ENCODE results near the gene HCK.

Gene HCK

GRCh38 chr20:32110727-32111126 is 58.7 kb downstream of the HCK start:
- no peak for TF ChIP-seq CTCF (IDR thresholded peaks at IDR 0.05; ENCODE audit: control insufficient read depth, extremely low read depth, insufficient read depth)
- peak overlapping the region; percentile 99 for H3K4me3 ChIP-seq (ENCODE audit: low read depth, low read length)
- no peak for DNase-seq (ENCODE audit: low read depth)

GRCh38 chr20:32111156-32111686 is 59.2 kb downstream of the HCK start:
- DNase-seq (ENCODE audit: low read depth), result no peak
- no peak for TF ChIP-seq CTCF (IDR thresholded peaks at IDR 0.05; ENCODE audit: control insufficient read depth, extremely low read depth, insufficient read depth)
- no peak overlapping the region for H3K4me3 ChIP-seq (ENCODE audit: low read depth, low read length)

- TF ChIP-seq CTCF (IDR thresholded peaks at IDR 0.05; ENCODE audit: control insufficient read depth, extremely low read depth, insufficient read depth), result no peak
- DNase-seq (ENCODE audit: low read depth), result no peak
- no peak overlapping the region for H3K4me3 ChIP-seq (ENCODE audit: low read depth, low read length)
Observed at GRCh38 chr20:32111753-32112152, 59.7 kb downstream of the HCK start.

- TF ChIP-seq CTCF (IDR thresholded peaks at IDR 0.05; ENCODE audit: control insufficient read depth, extremely low read depth, insufficient read depth), result no peak
- no peak for DNase-seq (ENCODE audit: low read depth)
- no peak overlapping the region for H3K4me3 ChIP-seq (ENCODE audit: low read depth, low read length)
Observed at GRCh38 chr20:32112841-32113240, 60.8 kb downstream of the HCK start.

GRCh38 chr20:32113591-32114260 is 61.7 kb downstream of the HCK start:
- no peak overlapping the region for H3K4me3 ChIP-seq (ENCODE audit: low read depth, low read length)
- TF ChIP-seq CTCF (IDR thresholded peaks at IDR 0.05; ENCODE audit: control insufficient read depth, extremely low read depth, insufficient read depth), result no peak
- no peak for DNase-seq (ENCODE audit: low read depth)

- TF ChIP-seq CTCF (IDR thresholded peaks at IDR 0.05; ENCODE audit: control insufficient read depth, extremely low read depth, insufficient read depth), result no peak
- DNase-seq (ENCODE audit: low read depth), result no peak
- H3K4me3 ChIP-seq (ENCODE audit: low read depth, low read length), result no peak overlapping the region
Observed at GRCh38 chr20:32114305-32114960, 62.4 kb downstream of the HCK start.
